Astrocyte (in vitro differentiated cells and primary cell): ENCODE measurements around the gene HSPB7.

ENCODE experiments used
- EZH2 ChIP-seq: IDR thresholded peaks from 2 replicates; pipeline ENCODE4 v1.6.1; 2012; ENCODE audit warnings: mild to moderate bottlenecking, low read length, inconsistent platforms; ENCODE audit not compliant: insufficient read depth
- TF ChIP-seq, protein P1 (sequence below): IDR thresholded peaks from 2 replicates; pipeline ENCODE4 v1.5.1; 2011; ENCODE audit warnings: low read depth, mild to moderate bottlenecking, inconsistent platforms, low read length, moderate library complexity; ENCODE audit not compliant: insufficient read depth

DNA sequence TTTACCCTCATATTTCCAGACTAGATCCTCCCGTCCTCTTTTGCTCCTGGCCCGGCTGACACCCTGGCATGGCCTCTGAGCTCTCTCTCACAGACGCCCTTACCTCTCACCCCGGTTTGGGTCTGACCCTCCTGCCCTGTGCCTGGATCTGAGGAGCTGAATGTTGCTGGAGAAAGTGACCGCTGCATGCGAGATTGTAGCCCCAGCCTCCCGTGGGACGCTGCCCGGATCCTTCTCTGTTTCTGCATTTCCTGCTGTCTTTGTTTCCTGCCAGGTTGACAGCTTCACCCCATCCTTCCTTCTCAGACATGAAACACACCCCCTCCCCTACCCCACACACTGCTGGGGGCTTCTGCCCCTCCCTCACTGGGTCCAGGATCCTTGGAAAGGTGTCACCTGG lies 46.1 kb upstream of the HSPB7 start:
- TF ChIP-seq, protein P1, sequence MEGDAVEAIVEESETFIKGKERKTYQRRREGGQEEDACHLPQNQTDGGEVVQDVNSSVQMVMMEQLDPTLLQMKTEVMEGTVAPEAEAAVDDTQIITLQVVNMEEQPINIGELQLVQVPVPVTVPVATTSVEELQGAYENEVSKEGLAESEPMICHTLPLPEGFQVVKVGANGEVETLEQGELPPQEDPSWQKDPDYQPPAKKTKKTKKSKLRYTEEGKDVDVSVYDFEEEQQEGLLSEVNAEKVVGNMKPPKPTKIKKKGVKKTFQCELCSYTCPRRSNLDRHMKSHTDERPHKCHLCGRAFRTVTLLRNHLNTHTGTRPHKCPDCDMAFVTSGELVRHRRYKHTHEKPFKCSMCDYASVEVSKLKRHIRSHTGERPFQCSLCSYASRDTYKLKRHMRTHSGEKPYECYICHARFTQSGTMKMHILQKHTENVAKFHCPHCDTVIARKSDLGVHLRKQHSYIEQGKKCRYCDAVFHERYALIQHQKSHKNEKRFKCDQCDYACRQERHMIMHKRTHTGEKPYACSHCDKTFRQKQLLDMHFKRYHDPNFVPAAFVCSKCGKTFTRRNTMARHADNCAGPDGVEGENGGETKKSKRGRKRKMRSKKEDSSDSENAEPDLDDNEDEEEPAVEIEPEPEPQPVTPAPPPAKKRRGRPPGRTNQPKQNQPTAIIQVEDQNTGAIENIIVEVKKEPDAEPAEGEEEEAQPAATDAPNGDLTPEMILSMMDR, result no peak
- no peak for TF ChIP-seq EZH2
